ENCODE measurements around the gene HIGD1B.

Gene HIGD1B

GRCh38 chr17:44880062-44880461, 32.4 kb downstream of the HIGD1B start:
- no peak for DNase-seq

GRCh38 chr17:44881145-44881544, 33.5 kb downstream of the HIGD1B start:
- DNase-seq, result no peak

DNA sequence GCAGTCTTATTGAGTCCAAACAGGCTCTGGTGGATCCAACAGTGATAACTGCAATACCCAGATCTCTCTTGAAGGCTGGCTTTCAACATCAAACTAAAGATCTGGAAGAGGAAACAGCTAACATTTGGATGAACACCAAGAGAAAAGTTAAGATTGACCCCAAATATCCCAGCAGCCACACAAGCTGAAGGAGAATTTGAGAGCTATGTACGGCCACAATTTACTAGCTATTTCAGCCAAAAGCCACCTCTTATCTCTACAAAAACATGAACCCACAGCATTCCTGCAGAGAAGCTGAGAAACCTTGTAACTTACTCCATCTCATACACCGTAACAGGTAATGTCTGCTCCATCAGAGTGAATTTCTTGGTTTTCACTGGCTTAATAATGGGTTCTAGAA, 37.3 kb downstream of the HIGD1B start:
- no peak for DNase-seq

DNA sequence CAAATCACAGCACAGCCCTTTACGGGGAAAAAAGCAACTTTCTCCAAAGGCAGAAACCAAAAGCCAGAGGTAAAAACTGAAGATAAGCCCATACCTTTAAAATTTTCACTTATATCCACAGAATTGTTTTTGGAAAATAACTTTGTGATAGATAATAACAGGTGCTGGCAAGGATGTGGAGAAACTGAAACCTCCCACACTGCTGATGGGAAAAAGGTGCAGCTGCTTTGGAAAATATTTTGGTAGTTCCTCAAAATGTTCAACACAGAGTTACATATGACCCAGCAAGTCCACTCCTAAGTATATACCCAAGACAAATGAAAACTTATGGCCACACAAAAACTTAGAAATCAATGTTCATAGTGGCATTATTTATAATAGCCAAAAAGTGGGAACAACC, 39.3 kb downstream of the HIGD1B start:
- DNase-seq, result no peak

GRCh38 chr17:44887971-44888954, 40.6 kb downstream of the HIGD1B start:
- peak; percentile 22 for DNase-seq

DNA sequence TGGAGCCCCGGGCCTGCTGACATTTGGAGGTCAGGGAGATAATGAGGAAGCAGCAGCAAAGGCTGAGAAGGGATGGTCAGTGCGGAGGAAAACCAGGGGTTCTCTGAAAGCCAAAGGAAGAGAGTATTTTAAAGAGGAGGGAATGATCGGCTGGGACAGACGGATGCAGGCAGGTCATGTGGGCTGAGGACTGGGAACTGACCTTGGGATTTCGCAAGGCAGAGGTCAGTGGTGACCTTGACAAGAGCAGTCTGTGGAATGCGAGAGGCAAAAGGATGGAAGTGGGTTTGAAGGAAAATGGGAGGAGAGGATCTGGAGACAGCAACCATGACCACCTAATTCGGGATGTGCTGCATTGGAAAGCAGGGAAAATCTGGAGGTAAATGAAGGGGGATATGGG, 41.3 kb downstream of the HIGD1B start:
- DNase-seq, result no peak

- DNase-seq, result no peak
Observed at GRCh38 chr17:44892250-44892649, 44.6 kb downstream of the HIGD1B start.

DNA sequence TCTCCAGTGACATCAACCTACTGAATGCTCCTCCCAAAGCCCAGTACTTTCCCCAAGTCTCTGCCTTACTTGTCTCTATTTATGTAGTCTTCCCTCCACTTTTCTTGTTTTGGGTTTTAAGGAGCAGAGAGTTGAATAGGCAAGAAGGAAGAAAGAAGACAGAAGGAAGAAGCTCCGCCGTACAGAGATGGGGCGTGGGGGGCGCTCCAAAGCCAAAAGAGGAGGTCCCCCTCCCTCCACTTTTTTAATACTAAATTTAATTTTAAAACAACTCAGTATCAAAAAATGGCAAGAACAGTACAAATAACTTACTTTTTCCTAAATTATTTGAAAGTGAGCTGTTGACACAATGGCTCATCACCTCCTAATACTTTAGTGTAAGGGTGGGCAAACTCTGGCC, 47.0 kb downstream of the HIGD1B start:
- DNase-seq, result no peak

DNA sequence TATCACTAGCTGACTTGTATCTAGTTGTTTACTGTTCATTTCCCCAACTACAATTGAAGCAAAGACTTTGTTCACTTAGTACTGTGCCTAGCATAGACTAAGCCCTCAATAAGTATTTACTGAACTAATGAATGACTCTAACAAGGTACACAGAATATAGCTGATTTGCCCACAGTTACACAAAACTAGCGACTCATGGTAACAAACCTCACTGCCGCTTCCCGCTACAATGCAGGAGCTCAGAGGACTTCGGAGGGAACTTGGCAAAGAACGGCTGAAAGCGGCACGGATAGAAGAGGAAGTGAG, 51.0 kb downstream of the HIGD1B start:
- DNase-seq, result no peak

DNA sequence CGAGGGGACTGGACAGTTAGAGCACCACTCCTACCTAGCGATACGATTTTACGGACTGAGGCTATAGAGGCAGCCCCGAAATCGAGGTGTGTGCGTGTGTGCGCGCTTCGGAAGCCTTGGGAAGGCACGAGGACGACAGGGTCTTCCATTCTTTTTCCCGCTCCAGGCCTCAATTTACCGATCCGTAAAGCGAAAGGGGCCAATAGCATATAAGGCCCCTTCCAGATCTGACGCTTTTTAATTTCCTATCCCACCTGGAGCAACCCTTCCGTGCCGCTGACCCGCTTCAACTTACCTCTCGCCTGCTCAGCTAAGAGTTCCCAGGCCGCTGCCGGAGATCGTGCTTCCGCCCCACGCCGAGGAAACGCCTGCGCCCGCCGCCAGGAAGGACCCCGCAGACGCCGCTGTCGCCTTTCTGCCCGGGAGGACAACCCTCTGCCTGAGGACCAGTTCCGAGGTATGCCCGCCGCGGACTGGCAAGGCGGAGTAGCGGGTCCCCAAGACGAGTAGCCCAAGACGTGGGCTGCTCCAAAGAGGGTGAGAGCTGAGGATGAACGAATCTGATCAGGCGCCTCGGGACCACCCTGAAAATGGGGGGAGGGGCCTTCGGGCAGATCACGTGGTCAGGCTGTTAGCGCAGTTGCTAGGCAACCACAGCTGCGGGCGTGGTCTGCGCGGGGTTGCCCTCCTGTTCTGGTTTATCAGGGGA, 51.5 kb downstream of the HIGD1B start, which contains the start of gene EFTUD2:
Gene EFTUD2 (minus strand): TSS at position 372 of the 709 bp plus-strand sequence. CDS start 4,924 bp downstream, outside the sequence.
- peak; percentile 94 for DNase-seq
